Measurements from ENCODE around the gene CTNND1. TPM values are rescaled to one million over a fixed set of nuclear protein-coding genes. Genes with fewer than 3 reads are reported as not detected.

The CTNND1 gene
- total and polyA plus RNA-seq, 2 experiments from 2014 or later = 65.0 to 130 TPM

GRCh38 chr11:57764566-57764965 lies 3.0 kb downstream of the CTNND1 start:
- WGBS (ENCODE audit: low lambda C conversion rate, missing lambda C conversion rate) = 7% methylated on average over 2 of the region's 2 CpGs
- Histone ChIP-seq H3K4me3 (peak overlapping the region; percentile 58), H3K4me2 (peak overlapping the region; percentile 83), H3K9me3 (ENCODE audit: low read depth) (no peaks in the 10 kb centered on the region), H4K20me1 (ENCODE audit: insufficient read depth, poor library complexity, severe bottlenecking) (peaks cover 61% of the 10 kb centered on the region), H3K27me3 (no peaks in the 10 kb centered on the region), H2AFZ (no peak overlapping the region), H3K79me2 (peaks cover 79% of the 10 kb centered on the region), H3K36me3 (replicated peaks; ENCODE audit: insufficient read depth, low read depth) (no peaks in the 10 kb centered on the region), H3K27ac (peak overlapping the region; percentile 96), H3K9me2 (replicated peaks; ENCODE audit: insufficient read depth) (no peaks in the 10 kb centered on the region), H3K4me1 (ENCODE audit: insufficient read depth) (peaks cover 20% of the 10 kb centered on the region)
- no peak for TF ChIP-seq EZH2phosphoT487 (IDR thresholded peaks at IDR 0.05; ENCODE audit: low read depth, severe bottlenecking, unreplicated experiment)
- no peak for TF ChIP-seq EZH2 (IDR thresholded peaks at IDR 0.05; ENCODE audit: borderline replicate concordance)
- TF ChIP-seq, protein P1, sequence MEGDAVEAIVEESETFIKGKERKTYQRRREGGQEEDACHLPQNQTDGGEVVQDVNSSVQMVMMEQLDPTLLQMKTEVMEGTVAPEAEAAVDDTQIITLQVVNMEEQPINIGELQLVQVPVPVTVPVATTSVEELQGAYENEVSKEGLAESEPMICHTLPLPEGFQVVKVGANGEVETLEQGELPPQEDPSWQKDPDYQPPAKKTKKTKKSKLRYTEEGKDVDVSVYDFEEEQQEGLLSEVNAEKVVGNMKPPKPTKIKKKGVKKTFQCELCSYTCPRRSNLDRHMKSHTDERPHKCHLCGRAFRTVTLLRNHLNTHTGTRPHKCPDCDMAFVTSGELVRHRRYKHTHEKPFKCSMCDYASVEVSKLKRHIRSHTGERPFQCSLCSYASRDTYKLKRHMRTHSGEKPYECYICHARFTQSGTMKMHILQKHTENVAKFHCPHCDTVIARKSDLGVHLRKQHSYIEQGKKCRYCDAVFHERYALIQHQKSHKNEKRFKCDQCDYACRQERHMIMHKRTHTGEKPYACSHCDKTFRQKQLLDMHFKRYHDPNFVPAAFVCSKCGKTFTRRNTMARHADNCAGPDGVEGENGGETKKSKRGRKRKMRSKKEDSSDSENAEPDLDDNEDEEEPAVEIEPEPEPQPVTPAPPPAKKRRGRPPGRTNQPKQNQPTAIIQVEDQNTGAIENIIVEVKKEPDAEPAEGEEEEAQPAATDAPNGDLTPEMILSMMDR (IDR thresholded peaks at IDR 0.05; ENCODE audit: poor library complexity) = no peak
- DNase-seq (ENCODE audit: low spot score) = no peak

DNA sequence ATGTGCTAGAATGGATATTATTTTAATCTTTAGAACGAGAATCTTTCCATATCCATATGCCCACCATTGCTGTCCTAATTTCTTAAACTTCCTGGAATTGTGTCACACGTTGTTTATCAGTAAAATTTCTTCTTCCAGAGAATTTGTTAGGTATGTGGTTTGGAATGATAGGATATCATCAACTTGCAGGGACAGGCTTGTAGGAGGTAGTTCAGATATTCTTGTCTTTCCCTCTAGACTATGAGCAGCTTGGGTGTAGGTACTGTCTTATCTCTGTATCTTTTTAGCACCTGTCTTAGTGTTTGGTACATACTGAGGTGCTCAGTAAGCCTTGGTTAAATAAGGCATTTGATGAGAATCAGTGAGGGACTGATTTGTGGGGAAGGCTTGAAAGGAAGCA lies 3.4 kb downstream of the CTNND1 start:
- Histone ChIP-seq H3K79me2 (peaks cover 83% of the 10 kb centered on the region), H3K4me3 (peak overlapping the region; percentile 58), H2AFZ (no peak overlapping the region), H4K20me1 (ENCODE audit: insufficient read depth, poor library complexity, severe bottlenecking) (peaks cover 65% of the 10 kb centered on the region), H3K9me3 (ENCODE audit: low read depth) (no peaks in the 10 kb centered on the region), H3K9me2 (replicated peaks; ENCODE audit: insufficient read depth) (no peaks in the 10 kb centered on the region), H3K4me1 (ENCODE audit: insufficient read depth) (peaks cover 20% of the 10 kb centered on the region), H3K27ac (peak overlapping the region; percentile 96), H3K36me3 (replicated peaks; ENCODE audit: insufficient read depth, low read depth) (no peaks in the 10 kb centered on the region), H3K4me2 (peak overlapping the region; percentile 83), H3K27me3 (no peaks in the 10 kb centered on the region)
- WGBS (ENCODE audit: low lambda C conversion rate, missing lambda C conversion rate) = 37% methylated on average over 2 of the region's 2 CpGs
- DNase-seq (ENCODE audit: low spot score) = no peak
- TF ChIP-seq, protein P1 (IDR thresholded peaks at IDR 0.05; ENCODE audit: poor library complexity) = no peak
- no peak for TF ChIP-seq EZH2 (IDR thresholded peaks at IDR 0.05; ENCODE audit: borderline replicate concordance)
- TF ChIP-seq EZH2phosphoT487 (IDR thresholded peaks at IDR 0.05; ENCODE audit: low read depth, severe bottlenecking, unreplicated experiment) = no peak

GRCh38 chr11:57770793-57771192 lies 9.2 kb downstream of the CTNND1 start:
- no peak overlapping the region for H3K4me2 ChIP-seq
- peaks cover 95% of the 10 kb centered on the region for H4K20me1 ChIP-seq (ENCODE audit: insufficient read depth, poor library complexity, severe bottlenecking)
- peak overlapping the region; percentile 11 for H3K27ac ChIP-seq

More at GRCh38 chr11:57770793-57771192, 9.2 kb downstream of the CTNND1 start:
- H3K9me2 ChIP-seq (replicated peaks; ENCODE audit: insufficient read depth) = no peaks in the 10 kb centered on the region
- H3K27me3 ChIP-seq = no peaks in the 10 kb centered on the region
- no peak overlapping the region for H3K4me3 ChIP-seq
- 67% methylated on average over 1 of the region's 1 CpG for WGBS (ENCODE audit: low lambda C conversion rate, missing lambda C conversion rate)
- TF ChIP-seq EZH2phosphoT487 (IDR thresholded peaks at IDR 0.05; ENCODE audit: low read depth, severe bottlenecking, unreplicated experiment) (no peak), EZH2 (IDR thresholded peaks at IDR 0.05; ENCODE audit: borderline replicate concordance) (no peak)
- TF ChIP-seq, protein P1 (IDR thresholded peaks at IDR 0.05; ENCODE audit: poor library complexity) = no peak
- no peaks in the 10 kb centered on the region for H3K9me3 ChIP-seq (ENCODE audit: low read depth)
- peaks cover 98% of the 10 kb centered on the region for H3K79me2 ChIP-seq
- DNase-seq (ENCODE audit: low spot score) = no peak
- H3K4me1 ChIP-seq (ENCODE audit: insufficient read depth) = peaks cover 19% of the 10 kb centered on the region
- no peak overlapping the region for H2AFZ ChIP-seq
- H3K36me3 ChIP-seq (replicated peaks; ENCODE audit: insufficient read depth, low read depth) = no peaks in the 10 kb centered on the region

Measured in hepatocyte (in vitro differentiated cells).